Transverse colon (tissue), 4 donors: ENCODE data around the gene NT5DC3. TPM values are rescaled to one million over a fixed set of nuclear protein-coding genes. Genes with fewer than 3 reads are reported as not detected.

Experiments used
- DNase-seq: peaks from one replicate; pipeline ENCODE4 v3.0.0-alpha.2; 2019
- H3K27ac ChIP-seq, 4 donors: fragments of 200-600 bp; sonication (generic); 2 replicates each; pipeline ENCODE4 v1.5.1; 2016 to 2018; ENCODE audit warnings: inconsistent platforms in 4 of 4
- H3K27me3 ChIP-seq: fragments of 200-600 bp; sonication (generic); 2 replicates; pipeline ENCODE4 v1.5.1; 2017; ENCODE audit warnings: inconsistent platforms
- H3K36me3 ChIP-seq, 4 donors: fragments of 200-600 bp; sonication (generic); 2 replicates each; pipeline ENCODE4 v1.5.1; 2017 to 2019; ENCODE audit warnings: inconsistent platforms in 4 of 4
- H3K4me1 ChIP-seq, 4 donors: fragments of 200-600 bp; sonication (generic); 2 replicates each; pipeline ENCODE4 v1.5.1; 2017 to 2020; ENCODE audit warnings: inconsistent platforms in 4 of 4
- H3K4me3 ChIP-seq, 4 donors: fragments of 200-600 bp; sonication (generic); 1 replicate in 1 of 4; 2 replicates in 3 of 4; pipeline versions ENCODE4 v1.5.1 to v1.6.1; 2017 to 2019; ENCODE audit warnings: inconsistent platforms in 4 of 4
- H3K9me3 ChIP-seq, 2 donors: fragments of 200-600 bp; sonication (generic); 2 replicates each; pipeline ENCODE4 v1.5.1; 2017 to 2019; ENCODE audit warnings: inconsistent platforms in 2 of 2
- EP300 ChIP-seq: sonication (generic); formaldehyde crosslinking; IDR thresholded peaks from one replicate; pipeline ENCODE4 v1.6.1; 2017; ENCODE audit warnings: antibody characterized with exemption, low read depth
- POLR2A ChIP-seq: fragments of 450-650 bp; IDR thresholded peaks from one replicate; pipeline ENCODE4 v1.6.1; 2016; ENCODE audit warnings: antibody characterized with exemption, mild to moderate bottlenecking, moderate library complexity
- POLR2AphosphoS5 ChIP-seq, 3 donors: sonication (generic); formaldehyde crosslinking; IDR thresholded peaks; one replicate each; pipeline ENCODE4 v1.6.1; 2016; ENCODE audit warnings: antibody characterized with exemption in 3 of 3
- WGBS, 2 donors: methylation state at CpG; one replicate each; pipeline ENCODE4 v1.1.5; 2018; ENCODE audit warnings: low coverage in 1 of 2; 5-methylcytosine and 5-hydroxymethylcytosine counted together
- in situ Hi-C, 4 donors: fragments of 200-750 bp; cut with MboI; loops; one replicate each; pipeline versions ENCODE4 v1.15.0 to v1.15.1; 2017; ENCODE audit warnings: low sequenced_read_pairs in 3 of 4, low pct_ligation_motif_present in 1 of 4, low pct_unique_long_range_greater_than_20kb in 1 of 4
- intact Hi-C: fragments of 100-400 bp; cut with DNase I; formaldehyde crosslinking; loops from one replicate; pipeline ENCODE4 v1.15.1; 2023; ENCODE audit warnings: low total_unique reads
- total RNA-seq, 4 donors: library from RNA; depleted of rRNA; stranded (reverse); fragments of >200 nt; gene quantifications; one replicate each; pipeline ENCODE4 v1.1.0, GENCODE V29; 2016
- TF ChIP-seq, protein P1 (sequence below), 5 experiments: fragments of 200-600 bp in 3 of 5; fragments of 450-650 bp in 2 of 5; sonication (generic) in 3 of 5; IDR thresholded peaks; 1 replicate in 2 of 5; 2 replicates in 3 of 5; pipeline ENCODE4 v1.5.1; 2016 to 2017; ENCODE audit warnings: antibody characterized with exemption in 5 of 5, inconsistent platforms in 3 of 5, mild to moderate bottlenecking in 2 of 5, moderate library complexity in 1 of 5

The NT5DC3 gene
- total RNA-seq, 4 donors from 2014 or later: 24.3 to 71.4 (median 54.8) TPM

DNA sequence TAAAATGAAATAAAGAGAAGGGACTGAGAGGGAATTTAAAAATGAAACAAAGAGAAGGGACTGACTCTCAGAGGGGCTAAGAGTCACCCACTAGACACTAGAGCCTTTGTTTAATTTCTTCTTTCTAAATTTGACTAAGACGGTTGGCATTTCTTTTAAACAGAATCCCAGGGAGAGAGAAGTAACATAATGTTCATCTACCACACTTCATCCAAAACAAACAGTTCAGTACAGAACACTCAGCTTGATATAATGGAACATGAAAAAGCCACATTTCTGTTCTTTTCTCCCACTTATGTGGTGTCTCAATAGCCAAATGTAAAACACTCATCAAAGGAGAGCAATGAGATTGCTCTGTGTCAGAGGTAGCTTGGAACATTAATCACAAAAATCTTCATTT, 10.1 kb upstream of the NT5DC3 start:
- H3K27me3 ChIP-seq: no peaks in the 10 kb centered on the region
- H3K36me3 ChIP-seq: no peaks in the 10 kb centered on the region
- intact Hi-C loops (no loop called here), in situ Hi-C loops (loop anchor here in 1 of 4 donors (25.0 kb wide), 1 partner anchor 214 kb away; no protein-coding TSS in a partner anchor)
- DNase-seq: no peak
- TF ChIP-seq, protein P1, sequence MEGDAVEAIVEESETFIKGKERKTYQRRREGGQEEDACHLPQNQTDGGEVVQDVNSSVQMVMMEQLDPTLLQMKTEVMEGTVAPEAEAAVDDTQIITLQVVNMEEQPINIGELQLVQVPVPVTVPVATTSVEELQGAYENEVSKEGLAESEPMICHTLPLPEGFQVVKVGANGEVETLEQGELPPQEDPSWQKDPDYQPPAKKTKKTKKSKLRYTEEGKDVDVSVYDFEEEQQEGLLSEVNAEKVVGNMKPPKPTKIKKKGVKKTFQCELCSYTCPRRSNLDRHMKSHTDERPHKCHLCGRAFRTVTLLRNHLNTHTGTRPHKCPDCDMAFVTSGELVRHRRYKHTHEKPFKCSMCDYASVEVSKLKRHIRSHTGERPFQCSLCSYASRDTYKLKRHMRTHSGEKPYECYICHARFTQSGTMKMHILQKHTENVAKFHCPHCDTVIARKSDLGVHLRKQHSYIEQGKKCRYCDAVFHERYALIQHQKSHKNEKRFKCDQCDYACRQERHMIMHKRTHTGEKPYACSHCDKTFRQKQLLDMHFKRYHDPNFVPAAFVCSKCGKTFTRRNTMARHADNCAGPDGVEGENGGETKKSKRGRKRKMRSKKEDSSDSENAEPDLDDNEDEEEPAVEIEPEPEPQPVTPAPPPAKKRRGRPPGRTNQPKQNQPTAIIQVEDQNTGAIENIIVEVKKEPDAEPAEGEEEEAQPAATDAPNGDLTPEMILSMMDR (IDR thresholded peaks at IDR 0.05): no peak
- no peak for TF ChIP-seq EP300
- H3K4me1 ChIP-seq: peaks cover 17 to 60% (median 30%) of the 10 kb centered on the region in 4 donors
- H3K4me3 ChIP-seq: no peak overlapping the region
- 67 to 77% methylated on average over 1 of the region's 1 CpG for WGBS, 2 donors
- H3K27ac ChIP-seq: peak overlapping the region; percentile 61 to 92 (median 86)
- H3K9me3 ChIP-seq: no peaks in the 10 kb centered on the region

DNA sequence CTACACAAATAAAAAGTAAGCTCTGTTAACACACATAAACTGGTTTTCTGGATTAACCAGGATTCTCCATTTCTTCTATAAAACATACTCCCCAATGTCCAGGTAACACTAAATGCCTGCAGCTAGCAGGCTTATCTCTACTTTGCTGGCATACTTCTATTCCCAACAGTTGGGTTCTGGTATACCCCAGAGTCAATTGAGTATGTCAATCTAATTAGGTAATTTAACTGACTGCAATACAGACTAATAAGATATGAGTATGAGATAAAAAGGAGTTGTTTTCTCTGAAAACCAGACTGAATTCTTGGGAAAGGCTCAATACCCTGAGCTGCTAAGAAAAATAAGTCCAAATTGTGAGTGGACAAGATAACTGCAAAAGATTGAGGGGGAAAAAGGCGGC, 9.4 kb upstream of the NT5DC3 start:
- DNase-seq: no peak
- no peak overlapping the region for H3K4me3 ChIP-seq
- peaks cover 17 to 60% (median 28%) of the 10 kb centered on the region in 4 donors for H3K4me1 ChIP-seq
- no peaks in the 10 kb centered on the region for H3K27me3 ChIP-seq
- no peaks in the 10 kb centered on the region for H3K36me3 ChIP-seq
- in situ Hi-C loops: loop anchor here in 1 of 4 donors (25.0 kb wide), 1 partner anchor 213 kb away; no protein-coding TSS in a partner anchor
- intact Hi-C loops: no loop called here
- TF ChIP-seq POLR2A: no peak
- peak overlapping the region; percentile 61 to 92 (median 86) for H3K27ac ChIP-seq
- H3K9me3 ChIP-seq: no peaks in the 10 kb centered on the region
- WGBS, 2 donors: 91 to 92% methylated on average over 1 of the region's 1 CpG

GRCh38 chr12:103848917-103849491, 8.0 kb upstream of the NT5DC3 start:
- in situ Hi-C loops: no loop called here
- intact Hi-C loops: loop anchor here (1.0 kb wide), 1 partner anchor 10 kb away; no protein-coding TSS in a partner anchor

DNA sequence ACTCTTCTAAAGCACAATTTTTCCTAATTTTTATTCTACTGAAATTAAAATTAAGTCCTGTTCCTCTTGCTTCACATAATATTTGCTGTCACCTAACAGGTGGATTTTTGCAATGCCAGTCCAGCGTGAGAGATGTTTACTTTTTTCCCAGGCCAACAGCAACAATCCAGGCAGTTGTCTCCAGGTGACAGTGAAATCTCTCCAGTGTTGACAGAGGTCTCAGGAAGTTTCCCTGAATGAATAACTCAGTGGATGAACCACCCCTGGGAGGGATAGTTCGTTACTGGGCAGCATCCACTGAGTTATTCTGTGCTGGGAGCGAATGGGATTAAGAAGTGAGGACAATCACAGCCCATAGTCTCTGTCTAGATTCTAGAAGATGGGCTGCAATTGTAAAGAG, 7.1 kb upstream of the NT5DC3 start:
- WGBS, 2 donors: 44 to 57% methylated on average over 2 to 3 of the region's 3 CpGs
- H3K27me3 ChIP-seq: no peaks in the 10 kb centered on the region
- DNase-seq: no peak
- no peaks in the 10 kb centered on the region for H3K9me3 ChIP-seq
- H3K36me3 ChIP-seq: no peaks in the 10 kb centered on the region
- intact Hi-C loops: no loop called here
- H3K4me3 ChIP-seq: no peak overlapping the region
- TF ChIP-seq EP300 (no peak), POLR2AphosphoS5 (IDR thresholded peaks at IDR 0.05) (no peak), POLR2A (no peak)
- TF ChIP-seq, protein P1 (IDR thresholded peaks at IDR 0.05): no peak
- in situ Hi-C loops: no loop called here
- peaks cover 12 to 56% (median 24%) of the 10 kb centered on the region in 4 donors for H3K4me1 ChIP-seq
- H3K27ac ChIP-seq: peak overlapping the region; percentile 60 to 92 (median 86)

More at GRCh38 chr12:103848917-103849491, 8.0 kb upstream of the NT5DC3 start:
- Histone ChIP-seq H3K27ac (peak overlapping the region; percentile 61 to 92 (median 86)), H3K27me3 (no peaks in the 10 kb centered on the region), H3K4me1 (peaks cover 12 to 53% (median 28%) of the 10 kb centered on the region in 4 donors), H3K4me3 (no peak overlapping the region), H3K36me3 (no peaks in the 10 kb centered on the region), H3K9me3 (no peaks in the 10 kb centered on the region)
- no peak for DNase-seq
- 83 to 97% methylated on average over 4 of the region's 4 CpGs for WGBS, 2 donors
- TF ChIP-seq, protein P1 (IDR thresholded peaks at IDR 0.05): peak in 1 of 5 experiments; percentile 15
- TF ChIP-seq EP300: peak; percentile 94
- no peak for TF ChIP-seq POLR2A
- peak; percentile 64 to 87 (median 87) for TF ChIP-seq POLR2AphosphoS5 (IDR thresholded peaks at IDR 0.05)
